Loucy (cell line): ENCODE results near the gene KAZALD1.

Experiments
- CTCF ChIP-seq: fragments of 200-600 bp; sonication (generic); conservative IDR thresholded peaks from 2 replicates; pipeline ENCODE4 v1.5.1; 2014; ENCODE audit warnings: mild to moderate bottlenecking, antibody characterized with exemption, low read length
- EZH2phosphoT487 ChIP-seq: fragments of 200-600 bp; IDR thresholded peaks from 2 replicates; pipeline ENCODE4 v1.6.1; 2018; ENCODE audit warnings: antibody characterized with exemption, mild to moderate bottlenecking, moderate library complexity, borderline replicate concordance

- TF ChIP-seq CTCF (no peak), EZH2phosphoT487 (no peak)
Observed at GRCh38 chr10:101092881-101093354, 31.1 kb downstream of the KAZALD1 start.
